A549 (cell line): ENCODE data around the gene SPDYE4. TPM values are rescaled to one million over a fixed set of nuclear protein-coding genes. Genes with fewer than 3 reads are reported as not detected.

Source experiments
- ATAC-seq, 2 experiments: fragments of 200-7000 bp in 1 of 2; fragments of >200 bp in 1 of 2; cut with Nextera tagmentation in 1 of 2; cut with Tn5 transposase in 1 of 2; 3 replicates each; pipeline versions ENCODE4 v1.8.0 to v1.9.1; 2018 to 2020; ENCODE audit warnings: mild to moderate bottlenecking in 1 of 2, moderate library complexity in 1 of 2
- CTCF ChIA-PET: fragments of 300-600 bp; sonication (Branson Sonifier 250); formaldehyde crosslinking; extraction: SDS; loops from one replicate; lab custom pipeline; 2021; ENCODE audit warnings: antibody characterized with exemption, inconsistent platforms; lab: Yijun Ruan, JAX
- POLR2A ChIA-PET: fragments of 350-600 bp; formaldehyde crosslinking; extraction: SDS; loops from one replicate; lab custom pipeline; 2021; ENCODE audit warnings: antibody characterized with exemption, inconsistent platforms; lab: Yijun Ruan, JAX
- DNase-seq, 2 experiments: peaks; one replicate each; pipeline versions ENCODE4 v3.0.0 to v3.0.0-alpha.2; 2011 to 2016; ENCODE audit warnings: low read depth in 1 of 2, low spot score in 1 of 2
- FAIRE-seq: peaks from 2 replicates; lab custom pipeline; 2011; peaks lifted over from hg19 to GRCh38; lab: Jason Lieb, UNC
- H3K27ac ChIP-seq, 2 experiments: fragments of >200 bp; sonication (Bioruptor Twin); formaldehyde crosslinking; 3 replicates each; pipeline ENCODE4 v1.5.1; 2016 to 2017
- H3K4me1 ChIP-seq: fragments of >200 bp; sonication (Bioruptor Twin); formaldehyde crosslinking; 3 replicates; pipeline ENCODE4 v1.6.1; 2016
- H3K4me2 ChIP-seq: fragments of >200 bp; sonication (Bioruptor Twin); formaldehyde crosslinking; 3 replicates; pipeline ENCODE4 v1.6.1; 2016
- H3K4me3 ChIP-seq: fragments of >200 bp; sonication (Bioruptor Twin); formaldehyde crosslinking; 3 replicates; pipeline ENCODE4 v1.5.1; 2016
- H3K9me3 ChIP-seq: fragments of >200 bp; sonication (Bioruptor Twin); formaldehyde crosslinking; 3 replicates; pipeline ENCODE4 v1.6.1; 2016
- CHD2 ChIP-seq: fragments of 150-350 bp; IDR thresholded peaks from 2 replicates; pipeline ENCODE4 v1.6.1; 2014; ENCODE audit warnings: low read length; ENCODE audit not compliant: partially characterized antibody
- EHF ChIP-seq: fragments of 250-450 bp; sonication (Bioruptor Pico); IDR thresholded peaks from 2 replicates; pipeline ENCODE4 v1.5.0; 2020; ENCODE audit warnings: mild to moderate bottlenecking
- FOSL2 ChIP-seq, 2 experiments: fragments of 450-650 bp in 1 of 2; fragments of >200 bp in 1 of 2; sonication (Bioruptor Twin) in 1 of 2; formaldehyde crosslinking; IDR thresholded peaks; 2 replicates each; pipeline versions ENCODE4 v1.5.0 to v1.6.1; 2016 to 2020; ENCODE audit warnings: mild to moderate bottlenecking in 1 of 2, moderate library complexity in 1 of 2
- JUNB ChIP-seq: fragments of >200 bp; sonication (Bioruptor Twin); formaldehyde crosslinking; IDR thresholded peaks from 2 replicates; pipeline ENCODE4 v1.6.1; 2016
- MAFK ChIP-seq: fragments of 450-650 bp; IDR thresholded peaks from 2 replicates; pipeline ENCODE4 v1.6.1; 2014; ENCODE audit not compliant: partially characterized antibody
- NFE2L2 ChIP-seq: fragments of 150-350 bp; conservative IDR thresholded peaks from 2 replicates; pipeline ENCODE4 v1.6.1; 2014; ENCODE audit warnings: low read length
- RARB ChIP-seq: fragments of 250-450 bp; sonication (Bioruptor Pico); IDR thresholded peaks from 2 replicates; pipeline ENCODE4 v1.8.0; 2021; ENCODE audit warnings: mild to moderate bottlenecking, moderate library complexity
- SREBF2 ChIP-seq: fragments of 450-650 bp; IDR thresholded peaks from 2 replicates; pipeline ENCODE4 v1.6.1; 2014; ENCODE audit warnings: mild to moderate bottlenecking, moderate library complexity
- TFCP2L1 ChIP-seq: fragments of 250-450 bp; sonication (Bioruptor Pico); IDR thresholded peaks from 2 replicates; pipeline ENCODE4 v1.5.0; 2021; ENCODE audit warnings: mild to moderate bottlenecking
- WGBS: methylation state at CpG from one replicate; pipeline ENCODE4 v1.1.6; 2017; ENCODE audit errors: missing lambda C conversion rate; 5-methylcytosine and 5-hydroxymethylcytosine counted together
- polyA plus RNA-seq, 4 experiments: library from polyadenylated mRNA; depleted of rRNA in 3 of 4; stranded (reverse); fragments of >200 nt; fragmentation: RNase III in 1 of 4; extraction: RNeasy Plus Mini Kit Qiagen cat#74134 plus additional on column Dnase treatment in 1 of 4; gene quantifications; 2 replicates in 3 of 4; 3 replicates in 1 of 4; pipeline ENCODE4 v1.2.3, GENCODE V29; 2011 to 2017
- TF ChIP-seq, protein P1 (sequence below): fragments of >200 bp; sonication (Bioruptor Twin); formaldehyde crosslinking; IDR thresholded peaks from 2 replicates; pipeline ENCODE4 v1.6.1; 2016
- TF ChIP-seq, protein P2 (sequence below): fragments of >200 bp; sonication (Bioruptor Twin); formaldehyde crosslinking; IDR thresholded peaks from 3 replicates; pipeline ENCODE4 v1.6.1; 2016

SPDYE4 gene
- polyA plus RNA-seq, 2 of the 4 experiments (the other 2 are of a cell fraction) = not detected

DNA sequence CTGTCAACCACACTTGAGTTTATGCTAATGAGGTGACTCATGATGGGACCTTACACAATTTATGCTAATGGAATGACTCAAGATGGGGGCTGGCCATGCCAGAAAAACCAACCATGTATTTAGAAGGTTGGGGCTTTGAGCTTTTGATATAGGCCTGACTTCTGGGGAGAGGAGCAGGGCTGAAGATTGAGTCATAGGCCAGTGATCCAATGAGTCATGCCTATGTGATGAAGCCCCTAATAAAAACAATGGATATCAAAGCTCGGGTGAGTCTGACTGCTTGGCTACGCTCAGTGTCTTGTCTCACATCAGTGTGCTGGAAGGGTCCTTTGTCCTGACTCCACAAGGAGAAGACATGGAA is 33.5 kb upstream of the SPDYE4 start:
- ChIA-PET CTCF (interaction anchor here (1.2 to 1.5 kb wide), 6 partner anchors 10 to 408 kb away, joined by 3 to 5 read pairs (median 4); no protein-coding TSS in a partner anchor), POLR2A (no interaction called here)

DNA sequence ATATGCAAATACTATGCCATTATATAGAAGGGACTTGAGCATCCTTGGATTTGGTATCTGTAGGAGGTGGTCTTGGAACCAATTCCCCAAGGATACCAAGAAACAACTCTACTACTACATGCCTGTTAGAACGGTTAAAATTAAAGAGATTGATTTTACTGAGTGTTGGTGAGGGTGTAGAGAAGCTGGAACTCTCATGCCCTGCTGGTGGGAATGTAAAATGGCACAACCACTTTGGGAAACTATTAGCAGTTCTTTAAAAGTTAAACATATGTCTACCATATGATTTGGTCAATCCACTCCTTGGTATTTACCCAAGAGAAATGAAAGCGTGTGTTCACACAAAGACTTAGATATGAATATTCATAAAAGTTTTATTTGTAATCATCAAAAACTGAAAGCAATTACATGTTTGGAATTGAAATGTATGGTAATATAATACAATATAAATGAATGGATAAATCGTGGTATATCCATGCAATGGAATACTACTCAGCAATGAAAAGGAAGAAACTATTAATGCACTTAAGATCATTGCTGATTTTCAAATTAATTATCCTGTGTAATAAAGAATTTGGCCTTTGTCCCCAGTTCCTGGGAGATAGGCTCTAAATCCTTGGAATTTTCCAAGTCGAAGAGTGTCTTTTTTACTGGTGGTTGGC is 33.0 kb upstream of the SPDYE4 start:
- ATAC-seq = peak in 1 of 2 experiments; percentile 51; a peak in 1 of 6 replicates
- no peak for TF ChIP-seq NFE2L2
- peak; percentile 27; the same call in 1 of the 2 replicates for TF ChIP-seq JUNB
- TF ChIP-seq, all 56 proteins: peak for 1
- no peak overlapping the region for H3K27ac ChIP-seq
- FAIRE-seq = no peak
- H3K4me3 ChIP-seq = no peak overlapping the region
- ChIA-PET CTCF (interaction anchor here (1.1 to 1.3 kb wide), 5 partner anchors 12 to 408 kb away, joined by 3 to 5 read pairs (median 3); no protein-coding TSS in a partner anchor), POLR2A (no interaction called here)
- no peaks in the 10 kb centered on the region for H3K4me1 ChIP-seq
- 46% methylated on average over 4 of the region's 4 CpGs for WGBS
- H3K9me3 ChIP-seq = peaks cover 13% of the 10 kb centered on the region; the same call in 2 of the 3 replicates
- DNase-seq = no peak
- H3K4me2 ChIP-seq = no peak overlapping the region

More for the DNA sequence above, 33.5 kb upstream of the SPDYE4 start:
- peaks cover 13% of the 10 kb centered on the region; the same call in 2 of the 3 replicates for H3K9me3 ChIP-seq
- H3K27ac ChIP-seq = no peak overlapping the region
- H3K4me1 ChIP-seq = no peaks in the 10 kb centered on the region
- DNase-seq = peak in 1 of 2 experiments; percentile 32
- WGBS = 43% methylated on average over 2 of the region's 2 CpGs
- H3K4me3 ChIP-seq = no peak overlapping the region
- no peak; a peak in 2 of 6 replicates for ATAC-seq
- no peak for FAIRE-seq
- TF ChIP-seq FOSL2 (IDR thresholded peaks at IDR 0.05) (no peak), FOSL2 (CRISPR knock-in tag; IDR thresholded peaks at IDR 0.05) (peak; percentile 60), SREBF2 (no peak), TFCP2L1 (CRISPR knock-in tag) (no peak), JUNB (no peak), CHD2 (no peak)
- TF ChIP-seq, protein P1, sequence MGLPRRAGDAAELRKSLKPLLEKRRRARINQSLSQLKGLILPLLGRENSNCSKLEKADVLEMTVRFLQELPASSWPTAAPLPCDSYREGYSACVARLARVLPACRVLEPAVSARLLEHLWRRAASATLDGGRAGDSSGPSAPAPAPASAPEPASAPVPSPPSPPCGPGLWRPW = no peak
- H3K4me2 ChIP-seq = no peak overlapping the region

DNA sequence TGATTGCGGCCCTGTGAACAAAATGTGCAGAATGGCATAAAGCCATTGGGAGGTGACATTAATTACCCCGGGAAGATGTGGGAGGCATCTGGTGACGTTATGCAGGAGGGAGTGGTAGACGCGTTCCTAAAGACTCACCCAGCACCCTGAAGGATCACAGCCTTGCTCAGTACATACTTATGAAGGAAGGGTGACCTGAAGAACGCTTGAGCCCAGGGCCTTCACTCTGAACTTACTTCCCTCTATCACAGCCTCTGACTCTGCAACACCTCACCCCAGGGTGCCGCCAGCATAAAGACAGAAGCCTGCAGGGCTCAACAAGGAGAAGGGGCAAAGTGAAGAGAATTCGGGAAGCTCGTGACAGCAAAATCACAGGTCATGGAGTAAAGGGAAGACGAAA is 31.4 kb upstream of the SPDYE4 start:
- DNase-seq (no peak), FAIRE-seq (no peak), ATAC-seq (no peak)
- CTCF ChIA-PET = no interaction called here
- Histone ChIP-seq H3K4me2 (no peak overlapping the region), H3K4me1 (no peaks in the 10 kb centered on the region), H3K4me3 (no peak overlapping the region), H3K9me3 (peaks cover 13% of the 10 kb centered on the region; the same call in 2 of the 3 replicates), H3K27ac (no peak overlapping the region)
- no peak for TF ChIP-seq MAFK
- no peak for TF ChIP-seq RARB (CRISPR knock-in tag)
- POLR2A ChIA-PET = no interaction called here
- 45% methylated on average over 10 of the region's 10 CpGs for WGBS

DNA sequence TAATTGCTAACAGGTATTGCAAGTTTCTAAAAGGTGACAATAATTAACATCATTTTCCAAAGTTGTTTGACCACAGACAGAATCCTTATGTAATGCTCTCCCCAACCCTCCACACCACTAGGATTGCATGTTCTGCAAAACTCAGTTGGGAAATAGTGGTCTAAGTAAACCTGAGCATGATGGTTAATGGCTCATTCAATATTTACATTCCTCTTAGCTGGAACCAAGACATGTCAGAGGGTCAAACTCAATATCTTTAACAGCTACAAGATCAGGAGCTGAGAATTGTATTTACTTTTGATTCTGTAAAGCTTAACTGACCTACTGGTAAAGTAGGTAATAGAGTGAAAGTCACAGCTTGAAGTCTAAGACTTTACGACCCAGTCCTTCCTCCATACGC is 30.7 kb upstream of the SPDYE4 start:
- CTCF ChIA-PET = interaction anchor here (1.5 kb wide), 1 partner anchor 18 kb away, joined by 5 read pairs; no protein-coding TSS in a partner anchor
- peaks cover 13% of the 10 kb centered on the region; the same call in 2 of the 3 replicates for H3K9me3 ChIP-seq
- ATAC-seq = no peak
- H3K4me1 ChIP-seq = no peaks in the 10 kb centered on the region
- no peak overlapping the region for H3K4me3 ChIP-seq
- POLR2A ChIA-PET = interaction anchor here (0.7 kb wide), 1 partner anchor 27 kb away, joined by 3 read pairs; no protein-coding TSS in a partner anchor
- no peak for FAIRE-seq
- WGBS = 53% methylated on average over 2 of the region's 2 CpGs
- TF ChIP-seq, protein P2, sequence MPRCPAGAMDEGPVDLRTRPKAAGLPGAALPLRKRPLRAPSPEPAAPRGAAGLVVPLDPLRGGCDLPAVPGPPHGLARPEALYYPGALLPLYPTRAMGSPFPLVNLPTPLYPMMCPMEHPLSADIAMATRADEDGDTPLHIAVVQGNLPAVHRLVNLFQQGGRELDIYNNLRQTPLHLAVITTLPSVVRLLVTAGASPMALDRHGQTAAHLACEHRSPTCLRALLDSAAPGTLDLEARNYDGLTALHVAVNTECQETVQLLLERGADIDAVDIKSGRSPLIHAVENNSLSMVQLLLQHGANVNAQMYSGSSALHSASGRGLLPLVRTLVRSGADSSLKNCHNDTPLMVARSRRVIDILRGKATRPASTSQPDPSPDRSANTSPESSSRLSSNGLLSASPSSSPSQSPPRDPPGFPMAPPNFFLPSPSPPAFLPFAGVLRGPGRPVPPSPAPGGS = no peak
- TF ChIP-seq RARB (CRISPR knock-in tag) = no peak
- TF ChIP-seq, protein P1 = no peak
- no peak for TF ChIP-seq EHF (CRISPR knock-in tag)
- H3K27ac ChIP-seq = no peak overlapping the region
- H3K4me2 ChIP-seq = no peak overlapping the region
- no peak for DNase-seq
